ENCODE results near the gene MVD. TPM values are rescaled to one million over a fixed set of nuclear protein-coding genes. Genes with fewer than 3 reads are reported as not detected.

The MVD gene
- total RNA-seq, 1 donor from 2014 or later: 48.8 TPM

DNA sequence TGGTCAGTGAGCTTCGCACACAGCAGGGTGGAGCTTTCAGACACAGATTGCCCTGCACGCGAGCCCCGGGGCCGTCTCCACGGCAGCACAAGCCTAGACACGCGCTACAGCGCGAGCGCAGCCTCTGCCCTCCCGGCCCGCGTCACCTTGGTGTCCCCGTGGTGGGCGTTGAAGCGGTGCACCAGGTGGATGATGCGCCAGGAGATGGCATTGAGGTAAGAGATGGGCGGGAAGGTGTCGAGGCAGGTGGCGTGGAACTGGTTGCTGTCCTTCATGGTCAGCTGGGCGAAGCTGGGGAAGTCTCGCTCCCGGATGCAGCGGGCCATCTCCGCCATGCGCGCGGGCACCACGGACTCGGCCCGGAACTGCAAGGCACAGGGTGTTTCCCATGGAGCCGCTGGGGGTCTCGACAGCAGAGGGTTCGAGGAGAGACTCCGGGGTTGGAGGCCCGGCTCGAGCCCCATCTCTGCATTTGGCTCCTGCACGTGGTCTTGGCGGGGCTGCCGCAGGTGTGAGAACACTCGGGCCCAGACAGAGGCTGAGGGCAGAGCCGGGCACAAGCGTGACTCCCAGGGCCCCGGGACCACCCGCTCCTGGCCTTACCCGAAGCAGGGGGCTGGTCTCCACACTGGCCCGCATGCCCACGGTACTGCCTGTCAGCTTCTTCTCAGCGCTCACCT, 7.7 kb downstream of the MVD start:
- no peak for DNase-seq

DNA sequence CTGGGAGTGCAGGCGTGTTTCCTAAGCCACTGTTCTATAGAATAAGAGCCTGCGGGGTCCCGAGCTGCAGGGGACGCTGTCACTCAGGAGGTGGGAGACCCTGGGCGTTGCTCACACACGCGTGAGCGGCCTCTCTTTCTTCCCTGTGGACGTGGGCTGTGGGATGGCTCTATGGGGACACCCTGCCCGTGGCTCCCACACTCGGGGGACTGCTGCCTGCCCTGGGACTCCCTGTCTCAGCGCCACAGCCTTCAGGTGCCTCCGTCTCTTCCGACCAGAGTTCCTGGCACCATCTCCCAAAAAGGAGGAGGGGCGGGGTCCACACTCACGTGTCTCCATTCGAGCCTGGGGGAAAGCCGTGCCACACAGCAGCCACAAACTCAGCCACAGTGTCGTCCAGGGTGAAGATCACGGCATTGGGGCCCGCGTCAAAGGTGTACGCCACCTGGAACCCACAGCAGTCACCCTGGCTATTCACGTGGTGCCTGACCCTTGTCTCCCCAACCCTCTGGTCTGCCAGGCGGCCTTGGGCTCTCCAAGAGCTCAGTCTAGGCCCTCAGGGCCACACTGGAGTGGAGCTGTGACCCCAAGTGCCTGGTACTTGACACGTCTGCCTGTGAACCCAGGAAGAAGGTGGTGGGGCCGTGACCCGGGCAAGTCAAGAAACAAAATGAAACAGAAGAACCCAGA, 8.4 kb downstream of the MVD start:
- no peak for DNase-seq

DNA sequence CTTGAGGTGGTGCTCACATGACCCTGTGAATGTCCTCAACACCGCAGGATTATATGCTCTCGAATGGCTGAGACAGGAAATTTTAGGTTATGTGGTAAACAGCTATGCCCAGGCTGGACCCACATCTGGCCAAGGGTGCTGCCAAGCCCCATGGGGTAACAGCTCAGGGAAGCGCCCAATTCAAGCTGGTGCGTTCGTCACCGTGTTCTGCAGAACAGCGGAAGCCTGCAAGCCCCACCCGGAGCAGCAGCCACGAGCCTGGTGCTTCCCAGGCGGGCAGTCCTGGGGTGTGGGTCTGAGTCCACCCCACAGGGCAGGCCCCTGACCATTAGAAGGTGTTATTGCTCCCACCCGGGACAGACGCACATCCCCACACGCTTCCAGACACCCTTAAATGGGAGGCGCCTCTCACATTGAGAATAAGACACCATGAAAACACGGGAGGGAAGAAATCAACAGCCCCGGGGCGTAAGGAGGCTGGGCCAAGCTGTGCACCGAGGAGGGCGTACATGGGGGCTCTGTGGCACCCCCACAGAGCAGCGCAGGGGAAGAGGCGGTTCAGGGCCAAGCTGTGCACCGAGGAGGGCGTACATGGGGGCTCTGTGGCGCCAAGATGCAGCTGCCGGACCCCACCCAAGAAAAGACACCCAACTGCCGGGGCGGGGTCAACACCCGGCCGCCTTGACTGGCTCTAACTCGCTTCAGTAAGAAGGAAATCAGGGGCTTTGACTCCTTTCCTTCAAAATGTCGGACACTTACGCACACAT, 9.1 kb downstream of the MVD start:
- DNase-seq: no peak

DNA sequence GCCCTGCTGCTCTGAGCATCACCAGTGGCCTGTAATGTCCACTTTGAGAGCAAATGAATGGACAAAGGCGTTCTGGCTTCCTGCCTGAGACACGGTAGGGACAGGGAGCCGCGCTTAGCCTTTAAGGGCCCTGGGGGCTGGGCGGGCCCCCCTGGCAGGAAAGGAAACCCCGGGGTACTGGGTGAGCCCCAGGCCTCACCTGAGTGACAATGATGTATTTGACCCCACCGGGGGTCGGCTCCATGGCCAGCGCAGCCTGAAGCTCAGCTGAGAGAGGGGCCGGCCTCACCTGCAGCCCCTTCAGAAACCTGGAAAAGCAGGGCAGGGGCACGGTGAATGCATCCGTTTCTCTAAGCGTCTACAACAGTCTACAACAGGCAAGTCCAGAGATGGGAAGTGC, 9.8 kb downstream of the MVD start:
- no peak for DNase-seq

DNA sequence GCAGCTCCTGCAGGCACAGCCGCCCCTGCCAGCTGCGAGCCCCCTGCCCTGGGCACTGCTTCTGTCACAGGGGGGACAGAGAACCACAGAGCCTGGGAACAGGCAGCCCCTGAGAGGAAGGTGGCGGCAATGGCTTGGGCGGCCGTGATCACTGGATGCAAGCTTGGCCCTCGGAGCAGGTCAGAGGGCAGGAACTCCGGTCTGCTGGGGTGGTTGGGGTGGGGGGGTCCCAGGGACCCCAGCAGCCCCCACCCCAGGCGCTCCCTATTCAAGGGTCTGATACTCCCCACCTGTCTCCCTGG, 10.2 kb downstream of the MVD start:
- DNase-seq: no peak

DNA sequence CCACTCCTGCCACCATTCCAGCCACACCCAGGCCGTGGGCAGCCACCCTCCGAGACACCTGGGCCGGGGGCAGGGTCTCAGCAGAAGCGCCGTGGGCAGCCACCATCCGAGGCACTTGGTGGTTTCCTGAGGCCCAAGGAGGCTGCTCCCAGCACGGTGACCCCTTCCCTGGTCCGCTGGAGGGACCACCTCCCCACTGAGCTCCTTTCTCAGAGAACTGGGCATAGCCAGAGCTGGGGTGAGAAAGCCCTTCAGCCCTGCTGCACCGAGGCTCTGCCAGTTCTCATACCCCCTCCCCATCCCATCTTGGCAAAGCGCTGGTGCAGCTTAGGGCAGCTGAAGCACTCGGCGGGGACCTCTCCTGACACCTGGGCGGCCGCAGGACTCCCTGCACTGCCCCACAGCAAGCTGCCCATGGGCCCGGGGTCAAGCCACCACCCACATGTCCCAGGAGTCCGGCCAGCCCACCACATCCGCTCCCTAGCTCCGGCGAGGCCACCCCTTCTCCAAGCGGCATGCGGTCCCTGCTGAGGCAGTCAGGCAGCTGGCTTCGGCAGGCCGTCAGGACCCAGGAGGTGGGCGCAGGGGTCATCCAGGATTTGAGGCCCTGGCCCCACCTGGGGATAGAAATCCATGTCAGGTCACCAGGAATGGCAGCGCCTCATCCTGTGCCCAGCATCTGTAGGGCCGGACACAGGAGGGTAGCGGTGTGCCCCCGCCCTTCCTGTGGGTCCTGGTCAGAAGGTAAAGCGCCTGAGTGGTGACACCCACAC, 10.7 kb downstream of the MVD start:
- no peak for DNase-seq

DNA sequence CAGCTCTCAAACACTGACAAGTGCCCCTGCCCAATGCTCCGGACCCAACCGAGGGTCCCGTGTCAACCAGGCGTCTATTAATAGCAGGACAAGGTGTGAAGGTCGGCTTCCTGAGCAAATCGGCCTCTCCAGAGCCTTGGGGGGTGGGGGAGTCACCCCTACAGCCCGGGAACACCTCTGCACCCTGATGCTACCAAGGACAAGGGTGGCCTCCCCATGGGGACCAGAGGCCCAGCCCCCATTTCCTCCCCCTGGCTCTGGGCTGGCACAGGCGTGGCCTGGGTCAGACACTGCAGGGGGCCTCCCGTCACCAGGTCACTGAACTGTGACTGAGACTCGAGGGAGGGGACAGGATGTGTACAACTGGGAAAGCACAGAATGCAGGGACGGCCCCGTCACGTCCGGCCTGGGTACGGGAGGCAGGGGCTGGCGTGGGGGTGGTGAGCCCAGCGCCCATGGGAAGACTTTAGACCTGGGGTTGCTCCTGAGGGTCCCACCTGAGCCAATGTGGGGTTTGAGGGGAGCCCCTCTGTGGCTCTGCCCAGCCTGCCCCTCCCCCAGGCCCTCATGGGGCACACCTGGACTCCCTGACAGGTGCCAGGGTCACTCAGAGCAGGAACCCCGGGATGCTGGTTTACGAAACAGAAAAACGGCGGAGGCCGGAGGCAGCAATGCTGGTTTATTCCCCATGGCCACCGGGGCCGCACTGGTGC, 11.5 kb downstream of the MVD start:
- no peak for DNase-seq

DNA sequence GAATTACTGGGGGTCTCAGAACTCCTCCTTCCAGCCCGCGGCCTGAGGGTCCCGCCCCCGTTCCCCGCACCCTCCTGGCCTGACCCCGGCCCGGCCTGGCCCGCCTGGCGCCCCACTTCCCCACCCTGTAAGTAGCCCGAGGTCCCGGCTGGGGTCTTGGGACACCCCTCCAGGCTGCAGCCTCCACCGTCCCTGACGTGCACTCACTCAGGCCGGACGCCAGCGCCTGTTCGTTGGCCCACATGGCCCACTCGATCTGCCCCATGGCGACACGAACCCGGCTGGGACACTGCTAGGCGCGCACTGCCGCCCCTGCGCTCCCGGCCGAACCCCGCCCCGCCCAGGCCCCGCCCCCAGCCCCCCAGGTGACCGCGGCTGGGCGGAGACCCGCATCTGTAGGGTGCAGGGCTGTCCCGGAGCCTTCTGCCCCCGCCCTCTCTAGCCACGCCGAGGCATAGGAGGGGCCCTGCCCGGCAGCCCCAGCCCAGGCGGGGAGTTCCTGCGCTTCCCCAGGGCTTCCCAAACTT, 12.1 kb downstream of the MVD start, which contains the start of gene CYBA:
Gene CYBA, minus strand, starts transcription at position 305 of the 527 bp plus-strand sequence. Its CDS starts 40 bp downstream, at position 265.
- no peak for DNase-seq

DNA sequence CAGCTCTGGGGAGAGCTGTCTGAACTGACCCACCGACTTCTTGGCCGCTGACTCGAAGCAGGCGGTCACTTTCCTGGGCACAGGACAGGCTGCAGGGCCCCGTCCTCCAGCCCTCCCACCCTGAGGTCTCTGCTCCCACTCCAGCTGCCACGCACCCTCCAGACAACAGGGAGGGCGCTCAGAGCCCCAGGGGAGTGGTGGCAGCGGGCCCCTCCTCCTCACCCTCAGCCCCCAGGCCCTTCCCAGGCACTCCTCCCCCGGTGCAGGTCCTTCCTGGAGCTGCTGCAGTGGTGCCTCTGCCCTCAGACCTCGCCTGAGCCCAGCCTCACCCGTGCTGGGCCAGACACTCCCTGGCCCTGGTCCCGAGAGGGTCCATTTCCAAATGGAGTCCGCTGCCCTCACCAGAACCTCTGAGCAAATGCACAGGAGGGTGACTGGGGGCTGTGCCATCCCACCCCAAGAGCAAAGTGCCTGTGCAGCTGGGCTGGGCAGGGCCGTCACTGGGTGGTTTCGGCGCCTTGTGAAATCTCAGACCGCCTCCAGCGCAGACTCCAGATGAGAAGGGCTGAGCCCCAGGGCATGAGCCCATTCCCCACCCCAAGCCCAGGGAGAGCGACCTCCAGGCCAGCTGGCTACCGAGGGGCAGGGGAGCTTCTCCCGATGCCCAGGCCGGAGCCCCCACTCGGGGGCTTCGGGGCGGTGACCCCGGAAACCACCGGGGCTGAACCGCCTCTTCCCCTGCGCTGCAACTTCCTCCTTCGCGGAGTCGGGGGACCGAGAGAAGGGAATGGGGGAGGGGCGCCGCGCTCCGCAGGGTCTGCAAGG, 12.8 kb downstream of the MVD start:
- no peak for DNase-seq

DNA sequence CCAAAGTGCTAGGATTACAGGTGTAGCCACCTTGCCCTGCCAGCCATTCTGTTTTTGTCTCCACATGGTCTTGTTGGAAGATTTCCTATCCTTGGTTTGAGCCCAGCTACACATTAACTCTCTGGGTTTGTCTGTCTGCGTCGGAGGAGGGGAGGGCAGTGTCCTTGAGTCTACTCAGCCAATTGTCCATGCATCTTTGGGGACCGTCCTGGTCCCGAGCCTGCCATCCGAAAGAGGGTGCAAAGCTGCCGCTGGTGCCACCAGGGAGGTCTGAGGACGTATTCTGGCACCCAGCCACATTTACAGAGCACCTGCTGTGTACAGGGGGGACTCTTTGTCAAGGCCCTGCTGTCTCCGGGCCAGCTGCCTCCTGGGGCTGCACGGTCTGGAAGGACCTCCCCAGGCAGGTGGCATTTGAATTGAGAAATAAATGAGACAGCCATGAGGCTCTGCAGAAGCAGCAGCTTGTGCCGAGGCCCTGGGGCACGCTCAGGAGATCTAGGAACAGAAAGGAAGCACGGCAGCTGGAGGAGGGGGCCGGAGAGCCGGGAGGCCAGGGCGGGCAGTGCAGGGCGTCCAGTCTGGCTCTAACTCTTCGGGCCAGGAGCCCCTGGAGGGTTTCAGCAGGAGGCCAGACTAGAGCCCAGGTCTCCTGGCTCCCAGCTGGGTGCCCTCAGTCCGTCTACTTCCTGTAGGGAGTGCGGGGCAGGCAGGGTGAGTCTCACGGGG, 13.5 kb downstream of the MVD start:
- no peak for DNase-seq

DNA sequence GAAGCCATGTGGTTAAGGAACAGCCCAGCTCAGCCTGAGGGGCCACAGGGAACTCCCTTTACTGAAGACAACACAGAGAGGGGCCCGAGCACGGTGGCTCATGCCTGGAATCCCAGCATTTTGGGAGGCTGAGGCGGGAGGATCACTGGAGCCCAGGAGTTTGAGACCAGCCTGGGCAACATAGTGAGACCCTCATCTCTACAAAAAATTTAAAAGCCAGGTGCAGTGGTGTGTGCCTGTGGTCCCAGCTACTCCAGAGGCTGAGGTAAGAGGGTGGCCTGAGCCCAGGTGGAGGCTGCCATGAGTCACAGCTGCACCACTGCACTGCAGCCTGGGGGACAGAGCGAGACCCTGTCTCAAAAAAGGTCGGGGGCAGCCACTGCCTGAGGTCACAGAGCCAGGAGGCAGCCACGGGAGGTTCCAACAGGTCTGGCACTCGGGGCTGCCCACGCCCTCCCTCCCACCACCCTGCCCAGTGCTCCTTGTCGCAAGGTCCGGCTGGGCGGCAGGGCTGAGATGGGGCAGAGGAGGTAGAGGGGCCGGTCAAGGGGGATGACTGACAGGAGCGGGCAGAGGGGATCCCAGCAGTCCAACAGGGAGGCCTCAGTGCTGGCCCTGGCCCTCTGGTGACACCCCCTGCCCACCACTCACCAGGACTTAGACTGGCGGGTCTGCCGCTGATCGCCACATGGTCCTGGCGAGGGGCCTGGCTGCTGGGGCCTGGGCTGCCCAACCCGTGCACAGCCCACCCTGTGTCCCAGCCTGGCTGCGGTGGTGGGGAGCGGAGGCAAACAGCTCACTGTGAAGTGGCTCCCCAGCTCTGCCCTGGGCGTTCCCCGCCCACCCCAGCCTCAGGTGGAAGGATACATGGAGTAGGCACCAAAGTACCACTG, 15.5 kb downstream of the MVD start:
- no peak for DNase-seq

DNA sequence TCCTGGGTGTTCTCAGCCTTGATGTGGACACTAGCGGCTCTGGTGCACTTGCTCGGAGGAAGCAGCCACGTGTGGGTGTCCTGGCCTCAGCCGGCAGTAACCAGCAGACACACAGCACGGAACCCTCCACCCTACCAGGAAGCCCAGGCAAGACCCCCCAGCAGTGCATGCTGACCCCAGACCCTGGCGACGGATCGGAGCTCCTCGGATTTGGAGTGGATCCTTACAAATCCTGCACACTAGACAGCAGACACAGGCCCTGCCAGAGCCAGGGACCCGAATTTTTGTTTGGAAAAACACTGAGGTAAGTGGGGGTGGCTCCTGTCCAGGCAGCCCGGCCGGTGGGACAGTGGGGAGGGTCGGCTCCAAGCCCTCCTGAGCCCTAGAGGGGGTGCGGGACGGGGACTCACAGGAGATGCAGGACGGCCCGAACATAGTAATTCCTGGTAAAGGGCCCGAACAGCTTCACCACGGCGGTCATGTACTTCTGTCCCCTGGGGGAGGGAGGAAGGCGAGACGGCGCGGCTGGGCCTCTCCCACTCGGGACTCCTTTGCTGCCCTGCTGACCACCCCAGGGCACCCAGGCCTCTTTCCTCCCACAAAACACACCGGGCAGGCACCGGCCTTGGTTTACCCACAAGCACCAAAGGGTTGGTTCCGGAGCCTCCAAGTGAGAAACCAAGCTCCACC, 16.4 kb downstream of the MVD start:
- no peak for DNase-seq

DNA sequence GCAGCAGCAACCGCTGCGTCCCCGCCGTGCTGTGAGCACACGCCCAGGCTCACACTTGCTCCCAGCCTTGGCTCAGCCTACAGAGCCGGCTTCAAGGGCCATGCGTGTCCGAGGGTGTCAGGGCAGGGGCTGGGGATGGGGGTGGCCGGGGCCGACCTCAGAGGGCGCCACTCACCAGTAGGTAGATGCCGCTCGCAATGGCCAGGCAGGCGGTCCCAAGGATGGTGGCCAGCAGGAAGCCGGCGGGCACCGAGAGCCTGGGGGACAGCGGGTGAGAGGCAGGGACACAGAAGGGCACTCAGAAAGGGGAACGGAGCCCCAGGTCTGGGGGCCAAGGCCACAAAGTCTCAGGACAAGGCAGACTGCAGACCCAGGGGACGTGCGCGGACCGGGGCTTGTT, 16.9 kb downstream of the MVD start:
- DNase-seq: no peak

DNA sequence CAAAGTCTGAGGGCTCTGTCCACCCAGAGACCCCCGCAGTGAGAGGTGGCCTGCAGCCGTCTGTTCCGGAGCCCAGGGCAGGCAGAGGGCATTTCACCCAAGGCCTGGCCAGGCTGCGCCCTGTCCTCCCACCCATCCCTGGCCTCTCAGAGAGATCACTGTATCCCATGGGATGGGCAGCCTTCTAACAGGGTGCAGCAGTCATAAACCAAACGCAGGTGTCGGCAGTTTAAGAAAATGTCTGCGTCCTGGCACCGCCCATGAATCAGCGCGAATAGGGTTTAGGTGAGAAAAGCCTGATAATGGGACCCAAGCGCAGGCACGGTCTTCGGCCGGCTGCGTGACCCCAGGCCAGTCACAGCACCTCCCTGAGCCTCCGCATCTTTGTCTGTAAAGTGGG, 17.4 kb downstream of the MVD start:
- DNase-seq: no peak

DNA sequence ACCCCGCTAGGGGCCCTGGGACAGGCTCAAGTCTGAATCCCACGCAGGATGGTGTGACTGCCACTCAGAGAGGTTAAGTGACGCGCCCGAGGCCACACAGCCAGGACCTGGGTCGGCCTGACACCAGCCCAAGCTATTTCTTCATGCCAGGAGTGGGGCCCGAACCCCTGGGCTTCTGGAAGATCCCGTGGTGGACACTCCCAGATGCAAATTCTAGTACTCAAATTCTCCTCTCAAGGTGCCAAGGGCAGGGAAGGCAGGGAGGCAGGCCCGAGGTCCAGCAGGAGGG, 19.3 kb downstream of the MVD start:
- DNase-seq: no peak

DNA sequence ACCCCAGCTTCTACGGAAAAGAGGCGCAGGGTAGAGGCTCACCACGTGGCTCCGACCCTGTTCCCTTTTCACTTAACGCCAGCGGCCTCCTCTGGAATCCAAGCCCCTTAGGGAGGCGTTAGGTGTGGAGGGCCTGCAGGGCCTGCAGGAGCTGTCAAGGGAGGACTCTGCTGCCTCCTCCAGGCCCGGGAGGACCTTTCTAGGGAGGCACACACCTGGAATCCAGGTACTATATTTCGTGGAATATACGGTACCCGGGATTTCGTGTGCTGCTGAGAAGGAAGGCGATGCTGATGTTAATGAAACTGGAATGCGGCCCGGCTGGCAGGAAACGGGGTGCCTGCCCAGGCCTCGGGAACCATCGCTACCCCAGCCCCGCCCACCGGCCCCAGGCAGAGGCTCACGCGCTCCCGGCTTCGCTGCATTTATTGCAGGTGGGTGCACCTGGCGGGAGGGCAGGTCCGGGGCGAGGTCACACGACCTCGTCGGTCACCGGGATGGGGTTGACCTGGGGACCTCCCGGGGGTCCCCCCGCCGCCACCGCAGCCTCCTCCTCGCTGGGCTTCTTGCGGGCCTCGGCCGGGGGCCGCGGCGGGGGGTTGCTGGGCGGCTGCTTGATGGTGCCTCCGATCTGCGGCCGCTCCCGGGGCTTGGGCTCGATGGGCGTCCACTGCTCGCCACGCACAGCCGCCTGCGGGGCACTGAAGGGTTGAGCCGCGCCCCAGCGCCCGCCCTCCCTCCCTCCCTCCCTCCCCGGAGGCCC, 19.8 kb downstream of the MVD start:
- no peak for DNase-seq

DNA sequence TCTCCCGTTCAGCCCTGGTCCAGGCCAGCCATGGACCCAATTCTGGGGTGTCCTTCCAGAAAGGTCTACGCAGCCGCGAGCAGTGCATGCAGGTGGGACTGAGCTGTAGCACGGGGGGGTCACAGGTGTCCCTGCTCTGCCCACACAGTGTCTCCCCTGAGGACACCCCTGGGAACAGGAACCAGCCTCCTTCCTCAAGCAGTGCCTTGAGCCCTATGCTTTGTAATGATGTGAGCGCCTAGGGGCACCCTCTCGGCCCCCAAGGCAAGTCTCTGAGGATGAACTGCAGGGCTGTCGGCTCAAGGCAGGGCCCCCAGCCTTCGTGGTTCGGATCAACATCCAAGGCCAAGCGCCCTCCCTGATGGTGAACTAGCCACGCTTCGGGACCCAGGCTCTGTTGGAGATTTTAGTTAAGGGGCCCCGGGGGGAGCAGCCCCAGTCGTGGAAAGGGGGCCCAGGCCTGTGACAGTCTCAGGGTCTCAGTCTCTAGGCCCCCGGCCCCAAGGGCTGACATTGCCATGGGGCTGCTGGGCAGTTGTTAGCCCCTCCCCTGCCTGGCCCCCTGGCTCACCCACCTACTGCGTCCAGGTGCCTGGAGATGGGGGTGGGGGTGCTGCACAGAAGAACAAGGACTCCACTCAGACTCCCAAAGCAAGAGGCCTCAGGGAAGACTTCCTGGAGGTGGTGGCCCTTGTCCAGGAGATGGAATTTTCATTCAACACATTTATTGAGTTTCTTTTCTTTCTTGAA, 22.2 kb downstream of the MVD start:
- DNase-seq: no peak

Data from occipital lobe (tissue), 2 donors.